A673 (cell line): Measurements from ENCODE around the gene KCNN1.

Source experiments
- CTCF ChIP-seq: fragments of 300-800, 200-600 bp; sonication (generic); conservative IDR thresholded peaks from 2 replicates; pipeline ENCODE4 v1.5.1; 2017; ENCODE audit warnings: low read depth, mild to moderate bottlenecking, antibody characterized with exemption, low read length, moderate library complexity, mixed read lengths
- EZH2 ChIP-seq: fragments of 200-600 bp; sonication (generic); IDR thresholded peaks from 2 replicates; pipeline ENCODE4 v1.6.1; 2017; ENCODE audit warnings: borderline replicate concordance, low read depth, mild to moderate bottlenecking, mixed read lengths, antibody characterized with exemption, low read length; ENCODE audit not compliant: poor library complexity, severe bottlenecking

DNA sequence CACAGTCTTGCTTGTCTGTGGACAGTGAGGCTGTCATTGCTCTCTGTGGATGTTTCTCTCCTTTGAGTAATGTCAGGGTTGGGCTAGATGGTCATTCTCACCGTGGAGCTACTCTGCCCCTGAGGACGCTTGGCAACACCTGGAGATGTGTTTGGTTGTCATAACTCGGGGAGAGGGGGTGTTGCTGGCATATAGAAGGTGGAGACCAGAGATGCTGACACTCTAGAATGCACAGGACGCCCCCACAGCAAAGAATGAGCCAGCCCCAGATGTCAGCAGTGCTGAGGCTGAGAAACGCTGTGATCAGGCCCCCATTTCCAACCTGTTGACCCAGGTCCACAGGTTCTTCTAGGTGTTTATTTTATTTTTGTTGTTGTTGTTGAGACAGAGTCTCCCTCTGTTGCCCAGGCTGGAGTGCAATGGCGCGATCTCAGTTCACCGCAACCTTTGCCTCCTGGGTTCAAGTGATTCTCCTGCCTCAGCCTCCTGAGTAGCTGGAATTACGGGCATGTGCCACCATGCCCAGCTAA lies 29.5 kb upstream of the KCNN1 start:
- TF ChIP-seq CTCF (no peak), EZH2 (no peak)
